ENCODE results near the gene C10orf90.

- TF ChIP-seq CTCF (IDR thresholded peaks at IDR 0.05; ENCODE audit: low read depth, low read length, missing input control) = no peak
- no peak for TF ChIP-seq MAX (IDR thresholded peaks at IDR 0.05)
- TF ChIP-seq REST (IDR thresholded peaks at IDR 0.05) = no peak
- no peak for TF ChIP-seq YY1 (IDR thresholded peaks at IDR 0.05)
- no peak for TF ChIP-seq SP1 (IDR thresholded peaks at IDR 0.05)
- TF ChIP-seq EGR1 (IDR thresholded peaks at IDR 0.05; ENCODE audit: low read depth in 2 of 2) = no peak
Observed at GRCh38 chr10:126686268-126686667, 15.8 kb upstream of the C10orf90 start.

All from liver (tissue), 3 donors.